Measurements from ENCODE around the gene PPP1R13L. TPM values are rescaled to one million over a fixed set of nuclear protein-coding genes. Genes with fewer than 3 reads are reported as not detected.

The PPP1R13L gene, protein sequence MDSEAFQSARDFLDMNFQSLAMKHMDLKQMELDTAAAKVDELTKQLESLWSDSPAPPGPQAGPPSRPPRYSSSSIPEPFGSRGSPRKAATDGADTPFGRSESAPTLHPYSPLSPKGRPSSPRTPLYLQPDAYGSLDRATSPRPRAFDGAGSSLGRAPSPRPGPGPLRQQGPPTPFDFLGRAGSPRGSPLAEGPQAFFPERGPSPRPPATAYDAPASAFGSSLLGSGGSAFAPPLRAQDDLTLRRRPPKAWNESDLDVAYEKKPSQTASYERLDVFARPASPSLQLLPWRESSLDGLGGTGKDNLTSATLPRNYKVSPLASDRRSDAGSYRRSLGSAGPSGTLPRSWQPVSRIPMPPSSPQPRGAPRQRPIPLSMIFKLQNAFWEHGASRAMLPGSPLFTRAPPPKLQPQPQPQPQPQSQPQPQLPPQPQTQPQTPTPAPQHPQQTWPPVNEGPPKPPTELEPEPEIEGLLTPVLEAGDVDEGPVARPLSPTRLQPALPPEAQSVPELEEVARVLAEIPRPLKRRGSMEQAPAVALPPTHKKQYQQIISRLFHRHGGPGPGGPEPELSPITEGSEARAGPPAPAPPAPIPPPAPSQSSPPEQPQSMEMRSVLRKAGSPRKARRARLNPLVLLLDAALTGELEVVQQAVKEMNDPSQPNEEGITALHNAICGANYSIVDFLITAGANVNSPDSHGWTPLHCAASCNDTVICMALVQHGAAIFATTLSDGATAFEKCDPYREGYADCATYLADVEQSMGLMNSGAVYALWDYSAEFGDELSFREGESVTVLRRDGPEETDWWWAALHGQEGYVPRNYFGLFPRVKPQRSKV
- total RNA-seq (2022; extraction: Qiagen RNA extraction): 29.4 to 40.5 TPM (median 30.3 TPM) in 5 replicates

DNA sequence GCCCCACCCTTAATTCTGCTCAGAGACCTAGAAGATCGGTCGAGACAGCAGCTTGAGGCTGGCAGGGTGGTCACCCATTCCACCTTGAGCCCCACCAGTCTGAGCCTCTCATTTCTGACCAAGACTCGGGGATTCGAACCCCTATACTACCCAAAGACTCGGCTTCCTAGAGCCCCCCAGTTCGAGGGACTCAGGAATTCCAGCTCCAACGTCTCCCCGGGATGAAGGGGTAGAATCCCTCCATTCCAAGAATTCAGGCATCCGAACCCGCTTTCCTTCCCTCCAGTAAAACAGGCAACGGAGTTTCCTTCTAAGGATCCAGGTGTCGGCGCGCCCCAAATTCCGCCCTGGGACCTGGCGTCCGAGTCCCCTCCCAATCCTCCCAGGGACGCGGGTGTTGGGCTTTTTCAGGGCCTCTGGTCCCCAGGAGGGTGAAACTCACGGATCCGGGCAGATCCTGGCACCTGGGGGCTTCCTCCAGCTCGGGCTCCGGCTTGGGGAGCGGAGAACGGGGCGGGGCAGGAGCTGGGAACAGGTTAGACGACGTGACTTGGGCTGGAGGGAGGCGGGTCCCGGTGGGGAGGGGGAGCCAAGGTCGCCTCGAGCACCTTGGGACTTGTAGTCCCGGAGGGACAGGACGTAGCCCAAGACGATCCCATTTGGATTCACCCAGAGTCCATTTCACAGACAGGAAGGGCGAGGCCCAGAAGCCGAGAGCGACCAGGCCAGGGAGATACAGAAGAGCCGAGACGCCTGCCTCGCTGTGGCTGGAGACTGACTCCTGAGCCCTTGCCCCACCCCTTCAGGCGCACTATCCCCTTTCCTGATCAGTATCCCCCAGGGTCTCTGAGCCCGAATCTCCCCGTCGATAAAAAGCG lies at the start of gene PPP1R13L:
Gene PPP1R13L (minus strand): TSS at position 513 of the 878 bp plus-strand sequence. CDS start 6,751 bp downstream, outside the sequence.

DNA sequence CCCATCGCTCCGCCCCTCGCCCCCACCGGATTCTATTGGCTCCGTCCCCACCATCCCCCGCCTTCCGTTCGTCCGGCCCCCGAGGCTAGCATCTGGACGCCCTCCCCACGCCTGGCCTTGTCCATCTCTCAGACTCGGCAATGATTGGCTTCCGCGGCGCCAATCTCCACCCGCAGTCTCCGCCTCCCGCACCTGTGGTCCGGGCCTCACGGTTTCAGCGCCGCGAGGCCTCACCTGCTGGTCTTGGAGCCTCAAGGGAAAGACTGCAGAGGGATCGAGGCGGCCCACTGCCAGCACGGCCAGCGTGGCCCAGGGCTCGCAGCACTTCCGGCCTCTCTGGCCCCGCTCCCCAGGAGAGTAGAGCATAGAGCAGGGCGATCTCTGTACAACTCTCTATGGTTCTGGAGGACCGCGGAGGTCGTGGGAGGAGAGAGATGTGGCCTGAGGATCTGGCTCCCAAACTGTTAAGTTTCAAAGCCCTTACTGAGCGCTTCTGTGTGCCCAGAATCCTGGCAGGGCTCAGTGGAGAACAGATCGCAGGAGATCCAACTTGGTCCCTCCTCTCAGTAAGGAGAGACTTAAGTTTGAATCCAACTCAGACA lies 18.8 kb upstream of the PPP1R13L start, which contains the start of gene ERCC1:
Gene ERCC1 (minus strand): TSS at position 329 of the 602 bp plus-strand sequence. CDS start 543 bp downstream, outside the sequence.

DNA sequence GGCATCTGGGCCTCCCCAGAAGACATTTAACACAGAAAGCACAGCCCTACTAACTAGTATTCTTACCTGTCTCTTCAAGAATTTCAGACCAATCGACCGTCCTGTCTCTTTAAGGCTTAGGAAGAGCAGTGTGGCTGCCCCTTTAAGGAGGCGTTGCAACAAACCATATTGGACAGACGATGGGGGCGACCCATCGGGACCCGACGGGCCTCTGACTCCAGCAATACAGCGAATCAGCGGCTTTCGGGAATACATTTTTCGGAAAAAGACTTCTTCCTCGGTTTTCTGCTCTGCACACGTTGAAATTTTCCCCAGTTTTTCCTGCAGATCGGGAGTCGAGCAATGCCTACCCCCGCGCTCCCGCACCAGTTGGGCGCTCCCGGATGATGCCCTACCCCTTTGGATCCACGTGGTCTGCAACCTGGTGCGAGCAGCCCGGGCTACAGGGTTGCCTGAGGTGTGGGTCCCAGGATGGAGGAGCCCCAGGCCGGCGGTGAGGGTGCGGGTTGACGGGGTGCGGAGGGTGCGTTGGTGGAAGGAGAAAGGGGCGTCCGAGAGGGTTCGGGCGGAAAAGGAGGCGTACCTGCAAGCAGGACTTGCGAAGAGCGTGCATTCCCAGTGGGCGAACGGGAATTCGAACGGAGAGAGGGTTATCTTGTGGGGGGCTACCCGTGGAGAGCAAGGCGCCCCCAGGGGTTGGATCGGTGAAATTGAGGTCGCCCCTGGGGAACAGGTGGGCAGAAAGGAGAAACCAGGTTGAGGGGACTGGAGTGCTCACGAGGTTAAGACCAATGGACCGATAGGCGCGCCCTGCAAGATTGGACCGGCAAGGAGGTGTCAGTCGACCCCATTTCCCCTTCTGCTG lies 1.6 kb upstream of the PPP1R13L start, which contains the start of gene POLR1G:
Gene POLR1G (plus strand): TSS at position 419 of the 865 bp plus-strand sequence. CDS start 53 bp downstream, at position 472.

DNA sequence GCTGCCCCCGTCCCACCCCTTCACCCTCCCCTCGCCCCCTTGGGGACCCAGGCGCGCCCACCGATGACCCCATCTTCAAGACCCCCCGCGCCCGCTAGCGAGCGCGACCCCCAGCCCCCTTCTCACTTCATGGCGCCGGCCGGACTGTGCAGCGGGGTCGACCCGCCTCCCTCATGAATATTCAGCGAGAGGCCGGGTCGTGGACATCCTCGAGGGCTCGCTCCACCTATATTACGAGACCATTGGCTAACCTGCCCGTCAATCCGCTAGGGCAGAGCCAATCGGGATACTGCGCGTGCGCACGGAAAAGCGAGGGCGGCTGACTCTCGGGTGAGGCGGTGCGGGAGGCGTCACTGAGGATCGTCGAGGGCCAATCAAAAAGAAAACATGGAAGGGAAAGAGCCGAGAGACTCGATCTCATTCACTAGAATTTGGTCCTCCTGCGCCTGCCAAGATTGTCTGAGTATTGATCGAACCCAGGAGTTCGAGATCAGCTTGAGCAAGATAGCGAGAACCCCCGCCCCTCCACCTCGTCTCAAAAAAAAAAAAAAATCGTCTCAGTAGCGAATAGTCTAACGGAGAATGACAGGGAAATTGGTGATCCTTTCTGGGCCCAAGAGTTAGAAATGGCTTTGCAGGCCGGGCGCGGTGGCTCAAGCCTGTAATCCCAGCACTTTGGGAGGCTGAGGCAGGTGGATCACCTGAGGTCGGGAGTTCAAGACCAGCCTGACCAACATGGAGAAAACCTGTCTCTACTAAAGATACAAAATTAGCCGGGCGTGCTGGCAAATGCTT lies 34.3 kb downstream of the PPP1R13L start, which contains the start of gene ERCC2:
Gene ERCC2 (minus strand): TSS at position 164 of the 795 bp plus-strand sequence. CDS start 33 bp downstream, at position 131.

DNA sequence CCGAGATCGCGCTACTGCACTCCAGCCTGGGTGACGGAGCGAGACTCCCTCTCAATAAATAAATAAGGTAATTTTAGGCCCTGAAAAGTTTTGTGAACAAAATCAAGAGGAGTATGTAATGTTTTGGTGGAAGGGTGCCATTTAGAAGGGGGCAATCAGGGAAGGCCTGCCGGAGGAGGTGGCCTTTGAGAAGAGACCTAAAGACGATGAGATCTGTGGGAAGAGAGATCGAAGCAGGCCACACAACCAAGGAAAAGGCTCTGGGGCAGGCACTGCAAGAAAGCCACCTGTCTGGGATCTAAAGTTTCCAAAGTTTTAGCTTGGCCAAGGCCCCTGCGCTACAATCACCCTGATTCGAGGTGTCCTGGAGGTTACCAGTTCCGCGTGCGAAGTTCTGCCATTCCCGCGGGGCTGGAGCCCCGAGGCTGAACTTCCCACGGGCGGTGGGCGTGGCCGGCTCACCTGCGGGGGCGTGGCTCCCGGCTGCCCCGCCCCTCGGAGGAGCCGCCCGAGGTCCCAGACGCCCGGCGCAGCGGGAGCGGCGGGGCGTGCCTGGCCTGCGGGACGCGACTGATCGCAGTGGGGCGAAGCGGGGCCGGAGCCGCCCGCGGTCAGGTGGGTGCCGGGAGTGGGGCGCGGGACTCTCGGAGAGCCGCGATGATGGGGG lies 64.5 kb downstream of the PPP1R13L start, which contains the start of gene KLC3:
Gene KLC3 (plus strand): TSS at position 519 of the 667 bp plus-strand sequence. CDS start 4,792 bp downstream, outside the sequence.

Other genes with a start within 250 kb of the PPP1R13L start
- gene NKPD1, start 244.1 kb downstream of the PPP1R13L start, total RNA-seq (2022; extraction: Qiagen RNA extraction): 0.09 to 0.21 TPM (median 0.10 TPM) in 5 replicates
- 39.2 to 45.1 TPM (median 43.3 TPM) in 5 replicates for gene TRAPPC6A, start 226.8 kb downstream of the PPP1R13L start, total RNA-seq (2022; extraction: Qiagen RNA extraction)
- gene BLOC1S3, start 226.3 kb downstream of the PPP1R13L start, total RNA-seq (2022; extraction: Qiagen RNA extraction): 10.7 to 15.5 TPM (median 14.7 TPM) in 5 replicates
- gene EXOC3L2, start 159.7 kb downstream of the PPP1R13L start, total RNA-seq (2022; extraction: Qiagen RNA extraction): 0.58 to 1.8 TPM (median 1.3 TPM) in 5 replicates
- 5.7 to 7.3 TPM (median 6.4 TPM) in 5 replicates for gene MARK4, start 153.8 kb downstream of the PPP1R13L start, total RNA-seq (2022; extraction: Qiagen RNA extraction)
- not detected in 5 replicates for gene CKM, start 82.2 kb downstream of the PPP1R13L start, total RNA-seq (2022; extraction: Qiagen RNA extraction)
- 0.62 to 1.1 TPM (median 0.85 TPM) in 5 replicates for gene KLC3, start 64.3 kb downstream of the PPP1R13L start, total RNA-seq (2022; extraction: Qiagen RNA extraction)
- 10.7 to 15.6 TPM (median 12.6 TPM) in 5 replicates for gene ERCC2, start 34.5 kb downstream of the PPP1R13L start, total RNA-seq (2022; extraction: Qiagen RNA extraction)
- 41.9 to 52.7 TPM (median 46.6 TPM) in 5 replicates for gene POLR1G, start 1.6 kb upstream of the PPP1R13L start, total RNA-seq (2022; extraction: Qiagen RNA extraction)
- gene ERCC1, start 18.8 kb upstream of the PPP1R13L start, total RNA-seq (2022; extraction: Qiagen RNA extraction): 127 to 168 TPM (median 156 TPM) in 5 replicates
- gene FOSB, start 62.9 kb upstream of the PPP1R13L start, total RNA-seq (2022; extraction: Qiagen RNA extraction): 11.7 to 21.6 TPM (median 17.1 TPM) in 5 replicates
- gene RTN2, start 92.0 kb upstream of the PPP1R13L start, total RNA-seq (2022; extraction: Qiagen RNA extraction): 9.0 to 13.7 TPM (median 11.1 TPM) in 5 replicates
- 6.4 to 8.3 TPM (median 7.8 TPM) in 5 replicates for gene PPM1N, start 93.4 kb upstream of the PPP1R13L start, total RNA-seq (2022; extraction: Qiagen RNA extraction)
- 120 to 159 TPM (median 139 TPM) in 5 replicates for gene VASP, start 102.4 kb upstream of the PPP1R13L start, total RNA-seq (2022; extraction: Qiagen RNA extraction)
- 11.0 to 18.1 TPM (median 16.8 TPM) in 5 replicates for gene OPA3, start 179.7 kb upstream of the PPP1R13L start, total RNA-seq (2022; extraction: Qiagen RNA extraction)
- gene GPR4, start 197.1 kb upstream of the PPP1R13L start, total RNA-seq (2022; extraction: Qiagen RNA extraction): 0.06 to 0.13 TPM (median 0.10 TPM) in 5 replicates
- gene EML2, start 234.3 kb upstream of the PPP1R13L start, total RNA-seq (2022; extraction: Qiagen RNA extraction): 19.2 to 28.2 TPM (median 25.7 TPM) in 5 replicates

Data from A549 treated with CORT108297 at 1 μM for 4 hours (cell line).